BJ (cell line): ENCODE data around the gene STRBP. TPM values are rescaled to one million over a fixed set of nuclear protein-coding genes. Genes with fewer than 3 reads are reported as not detected.

ENCODE experiments used
- CTCF ChIA-PET: fragments of 350-600 bp; formaldehyde crosslinking; extraction: SDS; loops from one replicate; lab custom pipeline; 2021; ENCODE audit warnings: antibody characterized with exemption, inconsistent platforms; lab: Yijun Ruan, JAX
- POLR2A ChIA-PET: fragments of 300-600 bp; sonication (Branson Sonifier 250); formaldehyde crosslinking; extraction: SDS; loops from one replicate; lab custom pipeline; 2021; ENCODE audit warnings: antibody characterized with exemption; lab: Charles Lee
- DNase-seq: peaks from one replicate; pipeline ENCODE4 v3.0.0-alpha.2; 2011; ENCODE audit warnings: low read depth
- H3K27me3 ChIP-seq: 2 replicates; pipeline ENCODE4 v1.6.0; 2011; ENCODE audit warnings: low read length; ENCODE audit not compliant: control insufficient read depth, insufficient read depth
- H3K36me3 ChIP-seq: 2 replicates; pipeline ENCODE4 v1.5.1; 2011; ENCODE audit warnings: low read length; ENCODE audit not compliant: control insufficient read depth, insufficient read depth
- H3K4me3 ChIP-seq: 2 replicates; pipeline ENCODE4 v1.5.1; 2011; ENCODE audit warnings: low read depth, mild to moderate bottlenecking, control low read depth, low read length
- polyA plus RNA-seq: library from polyadenylated mRNA; depleted of rRNA; stranded (reverse); fragments of >200 nt; gene quantifications from 2 replicates; pipeline ENCODE4 v1.2.3, GENCODE V29; 2011
- TF ChIP-seq, protein P1 (sequence below): IDR thresholded peaks from 2 replicates; pipeline ENCODE4 v1.5.1; 2011; ENCODE audit warnings: low read depth, mild to moderate bottlenecking, control low read depth, inconsistent platforms, low read length, moderate library complexity; ENCODE audit not compliant: insufficient read depth

The STRBP gene
- polyA plus RNA-seq, 1 experiment: 1.1 TPM

DNA sequence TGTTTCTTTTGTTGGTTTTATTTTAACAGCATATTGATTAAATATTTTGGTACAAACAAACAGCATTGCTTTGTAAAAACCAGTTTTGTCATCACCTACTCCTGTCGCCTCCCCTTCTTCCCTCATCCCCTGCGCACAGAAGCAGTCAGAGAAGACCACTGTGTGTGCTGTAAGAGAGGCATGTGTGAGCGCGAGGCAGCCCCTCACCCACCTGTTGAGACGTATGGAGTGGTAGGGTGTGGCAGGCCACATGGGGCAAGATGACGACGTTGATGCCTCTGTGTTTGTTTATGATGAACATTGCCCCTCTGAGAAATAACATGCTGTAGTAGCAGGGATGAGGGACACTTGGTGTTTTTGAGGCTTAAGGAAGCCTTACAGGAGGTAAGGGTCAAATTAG, 163.6 kb downstream of the STRBP start:
- TF ChIP-seq, protein P1, sequence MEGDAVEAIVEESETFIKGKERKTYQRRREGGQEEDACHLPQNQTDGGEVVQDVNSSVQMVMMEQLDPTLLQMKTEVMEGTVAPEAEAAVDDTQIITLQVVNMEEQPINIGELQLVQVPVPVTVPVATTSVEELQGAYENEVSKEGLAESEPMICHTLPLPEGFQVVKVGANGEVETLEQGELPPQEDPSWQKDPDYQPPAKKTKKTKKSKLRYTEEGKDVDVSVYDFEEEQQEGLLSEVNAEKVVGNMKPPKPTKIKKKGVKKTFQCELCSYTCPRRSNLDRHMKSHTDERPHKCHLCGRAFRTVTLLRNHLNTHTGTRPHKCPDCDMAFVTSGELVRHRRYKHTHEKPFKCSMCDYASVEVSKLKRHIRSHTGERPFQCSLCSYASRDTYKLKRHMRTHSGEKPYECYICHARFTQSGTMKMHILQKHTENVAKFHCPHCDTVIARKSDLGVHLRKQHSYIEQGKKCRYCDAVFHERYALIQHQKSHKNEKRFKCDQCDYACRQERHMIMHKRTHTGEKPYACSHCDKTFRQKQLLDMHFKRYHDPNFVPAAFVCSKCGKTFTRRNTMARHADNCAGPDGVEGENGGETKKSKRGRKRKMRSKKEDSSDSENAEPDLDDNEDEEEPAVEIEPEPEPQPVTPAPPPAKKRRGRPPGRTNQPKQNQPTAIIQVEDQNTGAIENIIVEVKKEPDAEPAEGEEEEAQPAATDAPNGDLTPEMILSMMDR: no peak
- CTCF ChIA-PET: interaction anchor here (1.8 kb wide), 1 partner anchor 250 kb away, joined by 5 read pairs; no protein-coding TSS in a partner anchor
- no peak for DNase-seq
- H3K27me3 ChIP-seq: no peaks in the 10 kb centered on the region
- POLR2A ChIA-PET: no interaction called here
- H3K36me3 ChIP-seq: peaks cover 18% of the 10 kb centered on the region
- H3K4me3 ChIP-seq: no peak overlapping the region

DNA sequence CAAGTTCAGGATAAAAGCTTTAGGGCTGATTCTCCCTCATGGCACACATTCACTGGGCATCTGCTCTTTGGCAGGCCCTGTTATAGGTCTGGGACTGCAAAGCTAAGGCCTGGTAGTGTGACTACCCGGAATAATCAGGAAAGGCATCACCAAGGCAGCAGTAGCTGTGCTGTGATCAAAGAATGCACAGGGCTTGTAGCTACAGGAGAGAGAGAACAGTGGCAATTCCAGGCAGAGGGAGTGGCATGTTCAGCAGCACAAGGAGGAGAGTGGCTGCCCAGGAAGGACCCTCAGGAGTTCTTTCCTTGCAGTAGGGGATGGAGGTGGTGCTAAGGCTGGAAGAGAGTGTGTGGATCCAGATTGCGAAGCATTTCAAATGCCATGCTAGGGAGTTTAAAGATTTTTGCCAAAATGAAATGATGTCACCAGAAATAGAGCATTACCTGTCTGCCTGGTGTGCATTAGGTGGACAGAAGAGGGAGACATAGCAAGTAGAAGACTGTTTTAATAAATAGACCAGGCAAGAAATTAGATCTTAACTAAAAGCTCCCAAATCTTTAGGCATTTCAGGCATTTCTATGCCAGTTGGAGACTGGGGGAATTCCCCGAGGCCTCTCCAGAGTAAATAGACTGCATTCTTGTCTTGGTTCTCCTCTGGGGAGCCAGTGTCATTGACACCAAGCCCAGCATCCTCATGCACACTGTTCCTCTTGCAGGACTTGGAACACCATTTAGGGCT, 165.8 kb downstream of the STRBP start:
- H3K36me3 ChIP-seq: peaks cover 18% of the 10 kb centered on the region
- POLR2A ChIA-PET: no interaction called here
- CTCF ChIA-PET: interaction anchor here (1.0 to 4.9 kb wide), 10 partner anchors 11 to 251 kb away, joined by 3 to 32 read pairs (median 6); no protein-coding TSS in a partner anchor

DNA sequence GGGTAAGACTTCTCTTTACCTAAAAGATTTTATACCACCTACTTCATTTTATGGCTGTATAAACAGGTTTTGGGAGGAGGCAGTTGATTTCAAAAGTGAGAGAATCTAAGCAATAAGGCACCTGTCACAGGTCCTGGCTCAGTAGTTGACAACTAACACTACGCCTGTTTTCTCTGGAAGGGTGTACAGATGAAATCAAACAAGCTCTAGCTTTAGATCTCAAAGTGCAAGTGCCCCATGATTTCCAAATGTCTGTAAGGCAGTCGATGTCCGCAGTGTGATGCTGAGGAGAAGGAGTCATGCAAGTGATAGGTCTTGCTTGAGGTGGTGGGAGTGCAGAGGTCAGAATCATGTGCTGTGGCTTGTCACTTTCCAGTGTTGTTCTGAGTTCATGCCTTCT, 168.8 kb downstream of the STRBP start:
- CTCF ChIA-PET: interaction anchor here (2.0 to 4.9 kb wide), 2 partner anchors 8 to 250 kb away, joined by 5 to 32 read pairs; no protein-coding TSS in a partner anchor
- TF ChIP-seq, protein P1: no peak
- POLR2A ChIA-PET: no interaction called here
- H3K27me3 ChIP-seq: no peaks in the 10 kb centered on the region
- no peak for DNase-seq
- no peak overlapping the region for H3K4me3 ChIP-seq
- H3K36me3 ChIP-seq: peaks cover 13% of the 10 kb centered on the region

More for the DNA sequence above, 165.8 kb downstream of the STRBP start:
- no peaks in the 10 kb centered on the region for H3K27me3 ChIP-seq
- H3K4me3 ChIP-seq: no peak overlapping the region
- TF ChIP-seq, protein P1: peak; percentile 33; the same call in 1 of the 2 replicates
- DNase-seq: no peak

DNA sequence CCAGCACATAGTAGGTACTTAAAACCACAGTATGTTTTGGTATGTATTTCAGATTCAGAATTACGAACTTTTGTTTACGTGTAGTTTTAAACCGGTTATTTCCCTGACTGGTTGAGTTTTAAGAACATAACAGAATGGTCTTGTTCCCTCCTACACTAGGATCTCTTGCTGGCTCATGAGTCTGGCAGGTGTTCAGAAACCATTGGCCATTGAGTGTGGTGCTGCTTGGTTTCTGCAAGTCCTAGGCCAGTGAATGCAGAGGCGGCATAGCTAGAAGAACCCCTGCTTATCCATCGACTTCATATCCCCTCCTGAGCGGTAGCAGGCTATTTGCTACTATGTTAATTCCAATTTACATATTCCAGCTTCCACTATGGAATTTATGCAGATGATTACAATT, 169.3 kb downstream of the STRBP start:
- no peak overlapping the region for H3K4me3 ChIP-seq
- ChIA-PET POLR2A (no interaction called here), CTCF (interaction anchor here (2.0 kb wide), 1 partner anchor 250 kb away, joined by 5 read pairs; no protein-coding TSS in a partner anchor)
- peaks cover 13% of the 10 kb centered on the region for H3K36me3 ChIP-seq
- no peaks in the 10 kb centered on the region for H3K27me3 ChIP-seq
- DNase-seq: no peak
- TF ChIP-seq, protein P1: no peak

DNA sequence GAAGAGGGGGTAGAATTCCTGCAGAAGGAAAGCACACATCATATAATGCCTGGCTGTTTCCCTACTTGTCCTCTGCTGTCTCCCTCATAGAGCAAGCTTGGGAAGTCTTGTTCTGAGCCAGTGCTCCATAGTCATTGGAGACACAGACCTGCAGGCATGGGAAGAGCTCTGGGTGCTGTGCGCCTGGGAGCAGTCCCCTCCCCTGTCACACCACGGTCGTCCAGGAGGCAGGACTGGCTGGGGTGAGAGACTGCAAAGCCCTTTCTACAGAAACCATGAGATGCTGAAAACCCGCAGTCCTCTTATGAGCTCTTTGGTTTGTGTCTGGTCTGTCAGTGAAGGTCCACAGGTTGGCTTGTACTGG, 170.3 kb downstream of the STRBP start:
- DNase-seq: no peak
- TF ChIP-seq, protein P1: no peak
- H3K27me3 ChIP-seq: no peaks in the 10 kb centered on the region
- no peak overlapping the region for H3K4me3 ChIP-seq
- CTCF ChIA-PET: interaction anchor here (1.8 to 2.0 kb wide), 2 partner anchors 251 to 256 kb away, joined by 5 read pairs; no protein-coding TSS in a partner anchor
- peaks cover 16% of the 10 kb centered on the region for H3K36me3 ChIP-seq
- POLR2A ChIA-PET: no interaction called here
